ENCODE results near the gene GPR179.

The GPR179 gene

DNA sequence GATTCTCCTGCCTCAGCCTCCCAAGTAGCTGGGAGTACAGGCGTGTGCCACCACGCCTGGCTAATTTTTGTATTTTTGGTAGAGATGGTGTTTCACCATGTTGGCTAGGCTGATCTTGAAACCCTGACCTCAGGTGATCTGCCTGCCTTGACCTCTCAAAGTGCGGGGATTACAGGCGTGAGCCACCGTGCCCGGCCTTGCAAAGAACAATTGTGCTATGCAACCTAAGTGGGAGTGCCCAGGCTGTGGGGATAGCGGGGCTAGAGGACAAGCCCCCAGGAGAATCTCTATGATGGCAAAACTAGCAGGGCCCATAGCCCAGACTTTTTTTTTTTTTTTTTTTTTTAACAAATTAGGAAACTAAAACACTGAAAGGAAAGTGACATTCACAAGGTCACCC lies 2.0 kb upstream of the GPR179 start:
- DNase-seq: no peak

DNA sequence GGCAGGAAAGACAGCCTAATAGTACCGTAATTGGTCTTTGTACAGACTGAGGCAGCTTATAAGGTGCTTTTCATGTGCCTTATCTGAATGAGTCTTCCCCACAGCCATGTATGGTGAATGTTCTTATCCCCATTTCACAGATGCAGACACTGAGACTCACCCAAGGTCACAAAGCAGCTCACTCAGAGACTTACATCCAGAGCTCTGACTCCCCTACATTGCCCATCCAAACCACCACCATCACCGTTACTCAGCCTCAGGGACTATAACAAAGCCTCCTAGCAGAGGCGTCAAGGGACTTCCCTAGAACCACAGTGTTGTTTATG lies 627 bp upstream of the GPR179 start:
- no peak for DNase-seq

DNA sequence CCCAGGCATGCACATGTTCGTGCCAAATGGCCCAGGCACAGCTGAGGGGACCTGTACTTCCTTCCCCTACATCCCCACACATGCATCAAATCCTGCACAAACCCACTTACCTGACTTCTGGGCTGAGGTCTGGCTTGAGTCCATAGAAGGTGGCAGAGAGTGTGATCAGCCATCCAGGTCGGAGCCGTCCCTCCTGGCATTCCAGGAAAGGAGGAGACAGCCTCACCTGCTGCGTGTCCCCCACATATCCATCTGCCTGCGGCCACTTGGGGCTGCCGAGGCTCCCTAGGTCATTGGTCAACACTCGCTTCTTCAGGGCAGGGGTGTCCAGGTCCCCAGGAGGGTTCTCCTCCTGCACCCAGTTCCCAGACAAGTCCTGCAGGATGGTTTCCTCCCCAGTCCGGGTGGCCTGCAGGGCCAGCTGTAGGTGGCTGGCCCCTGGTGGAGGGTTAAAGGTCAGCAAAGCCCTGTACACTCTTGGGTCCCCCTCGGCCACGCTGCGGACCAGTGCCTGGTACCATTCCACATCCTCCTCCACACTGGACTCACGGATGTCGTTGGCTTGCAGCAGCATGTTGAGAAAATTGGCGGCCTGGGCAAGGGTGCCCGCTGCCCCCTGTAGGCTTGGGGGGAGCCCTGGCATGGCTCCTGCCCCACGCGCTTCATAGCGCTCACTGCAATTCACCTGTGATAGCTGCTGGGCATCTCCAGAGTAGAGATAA lies 709 bp downstream of the GPR179 start:
- no peak for DNase-seq

DNA sequence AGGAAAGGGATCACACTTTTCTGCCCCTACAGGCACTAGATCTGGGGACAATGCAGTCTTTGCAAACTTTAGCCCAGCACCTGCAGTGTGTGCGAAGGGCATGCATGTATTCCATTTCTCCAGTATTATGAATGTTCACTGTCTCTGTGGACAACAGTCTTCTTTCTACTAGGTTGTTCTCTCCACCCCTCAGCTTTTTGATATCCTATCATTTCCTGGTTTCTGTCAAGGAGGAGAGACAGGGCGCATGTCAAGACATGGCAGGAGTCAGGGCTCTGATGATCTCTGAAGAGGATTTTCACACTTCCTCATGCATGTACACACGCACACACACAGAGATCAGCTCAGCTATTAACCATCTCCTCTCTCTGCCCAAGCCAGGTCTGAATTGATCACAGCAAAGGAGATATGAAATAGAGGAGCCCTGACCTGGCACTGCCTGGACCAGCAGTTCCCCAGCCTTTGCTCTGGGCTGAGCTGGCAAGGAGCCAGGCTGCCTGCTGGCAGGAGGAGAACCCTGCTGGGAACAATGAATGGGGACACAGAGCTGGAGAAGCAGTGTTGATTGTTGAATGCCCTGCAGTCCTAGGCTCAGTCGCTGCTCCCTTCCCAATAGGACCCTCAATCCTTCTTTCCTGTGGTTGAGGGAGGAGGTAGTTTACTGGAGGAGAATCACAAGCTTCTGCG lies 2.6 kb downstream of the GPR179 start:
- peak; percentile 79 for DNase-seq

DNA sequence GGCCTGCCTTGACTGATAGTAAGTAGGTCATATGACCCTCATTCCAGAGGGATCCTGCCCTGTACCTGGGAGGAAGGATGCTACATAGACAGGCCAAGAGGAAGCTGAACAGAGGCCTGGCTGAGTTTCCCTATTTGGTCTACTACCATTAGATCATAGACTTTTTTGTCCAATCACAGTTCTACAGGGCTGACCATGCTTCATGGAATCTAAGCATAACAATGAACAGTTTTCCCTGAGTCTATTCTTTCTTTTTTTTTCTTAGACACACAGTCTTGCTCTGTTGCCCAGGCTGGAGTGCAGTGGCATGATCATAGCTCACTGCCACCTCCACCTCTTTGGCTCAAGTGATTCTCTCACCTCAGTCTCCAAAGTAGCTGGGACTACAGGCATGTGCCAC lies 3.9 kb downstream of the GPR179 start:
- DNase-seq: no peak

DNA sequence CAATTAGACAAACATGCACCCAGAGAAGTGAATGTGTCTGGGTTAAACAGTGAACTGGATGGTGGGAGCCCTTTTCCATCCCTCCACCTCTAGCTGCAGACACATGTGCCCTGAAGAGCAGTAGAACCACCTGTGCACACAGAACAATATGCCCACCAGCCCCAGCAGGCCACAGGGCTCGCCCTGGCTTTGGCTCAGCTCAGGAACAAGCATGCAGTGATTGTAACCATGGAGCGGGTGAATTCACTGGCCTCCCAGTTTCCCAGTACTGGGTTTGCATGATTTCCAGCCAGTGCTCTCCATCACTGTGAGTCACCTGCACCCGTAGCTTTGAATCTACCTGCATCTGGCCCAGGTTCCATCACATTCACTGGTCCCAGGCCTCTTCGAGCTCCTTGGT lies 5.2 kb downstream of the GPR179 start:
- DNase-seq: no peak

DNA sequence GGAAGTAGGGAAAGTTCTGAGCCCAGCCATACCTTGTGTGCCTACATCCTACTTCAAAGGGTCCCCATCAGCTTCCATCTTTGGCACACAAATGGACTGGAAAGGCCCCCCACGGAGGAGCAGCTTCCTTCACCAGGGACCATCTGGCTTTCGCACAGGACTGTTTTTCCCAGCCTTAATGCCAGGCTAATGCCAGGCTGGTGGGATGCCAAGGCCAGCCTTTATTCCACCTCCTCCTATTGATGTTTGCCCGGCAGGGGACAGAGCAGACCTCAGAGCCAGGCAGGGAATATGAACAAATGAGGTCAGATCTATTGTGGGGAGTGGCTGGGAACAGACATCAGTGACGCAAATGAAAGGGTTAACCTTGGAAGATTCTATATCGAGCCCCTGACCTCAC lies 5.7 kb downstream of the GPR179 start:
- no peak for DNase-seq

DNA sequence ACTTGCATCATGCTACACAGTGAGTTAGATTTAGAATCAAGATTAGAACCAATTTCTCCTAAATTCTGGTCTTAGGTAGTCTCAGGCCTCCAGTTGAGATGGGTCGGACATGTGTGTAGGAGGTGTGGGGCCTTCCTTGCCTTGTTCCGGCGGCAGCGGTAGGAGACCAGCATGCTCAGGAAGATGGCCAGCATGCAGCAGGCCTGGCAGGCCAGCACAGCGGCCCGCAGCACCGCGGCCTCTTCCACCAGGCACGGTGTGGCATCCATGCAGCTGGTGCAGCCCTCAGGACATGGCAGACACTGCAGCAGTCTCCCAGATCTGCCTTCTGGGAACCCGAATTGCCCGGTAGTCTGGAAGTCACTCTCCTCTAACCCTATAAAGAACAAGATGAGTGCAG lies 6.9 kb downstream of the GPR179 start:
- DNase-seq: no peak

DNA sequence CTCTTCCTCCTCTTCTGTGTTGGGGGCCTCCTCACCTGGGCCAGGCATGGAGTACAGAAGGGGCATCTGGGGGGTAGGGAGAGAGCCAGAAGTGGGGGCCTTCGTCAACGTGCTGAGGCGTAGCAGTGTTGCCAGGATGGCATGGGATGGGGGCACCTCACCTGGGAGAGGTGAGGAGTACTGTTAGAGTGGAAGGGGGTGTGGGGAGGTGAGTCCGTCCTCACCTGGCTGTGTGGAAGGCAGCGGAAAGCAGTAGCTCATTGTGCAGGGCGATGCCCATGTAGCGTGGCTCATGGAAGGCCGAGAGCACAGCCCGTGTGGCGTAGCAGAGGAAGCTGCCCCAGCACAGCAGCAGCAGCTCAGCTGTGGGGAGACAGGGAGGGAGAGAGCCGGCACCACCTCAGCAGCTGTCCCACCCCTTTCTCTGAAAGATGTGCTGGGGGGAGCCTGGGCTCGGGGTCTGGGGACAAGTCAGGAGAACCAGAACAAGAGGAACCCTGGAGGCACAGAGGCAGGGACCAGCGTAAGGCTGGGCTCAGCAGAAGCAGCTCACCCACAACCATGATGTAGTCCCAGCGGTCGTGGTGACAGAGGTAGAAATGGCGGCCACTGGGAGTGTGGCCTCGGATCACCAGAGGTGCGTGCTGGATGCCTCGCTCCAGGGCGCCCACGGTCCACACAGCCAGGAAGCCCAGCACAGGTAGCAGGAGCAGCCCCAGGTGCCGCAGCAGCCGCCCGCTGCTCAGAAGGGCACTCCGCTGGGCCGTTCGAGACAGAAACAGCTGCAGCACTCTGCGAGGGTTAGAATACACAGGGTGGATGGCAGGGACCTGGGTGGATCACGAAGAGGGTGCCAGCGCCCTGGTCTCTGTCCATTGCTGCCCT lies 9.0 kb downstream of the GPR179 start:
- DNase-seq: no peak

DNA sequence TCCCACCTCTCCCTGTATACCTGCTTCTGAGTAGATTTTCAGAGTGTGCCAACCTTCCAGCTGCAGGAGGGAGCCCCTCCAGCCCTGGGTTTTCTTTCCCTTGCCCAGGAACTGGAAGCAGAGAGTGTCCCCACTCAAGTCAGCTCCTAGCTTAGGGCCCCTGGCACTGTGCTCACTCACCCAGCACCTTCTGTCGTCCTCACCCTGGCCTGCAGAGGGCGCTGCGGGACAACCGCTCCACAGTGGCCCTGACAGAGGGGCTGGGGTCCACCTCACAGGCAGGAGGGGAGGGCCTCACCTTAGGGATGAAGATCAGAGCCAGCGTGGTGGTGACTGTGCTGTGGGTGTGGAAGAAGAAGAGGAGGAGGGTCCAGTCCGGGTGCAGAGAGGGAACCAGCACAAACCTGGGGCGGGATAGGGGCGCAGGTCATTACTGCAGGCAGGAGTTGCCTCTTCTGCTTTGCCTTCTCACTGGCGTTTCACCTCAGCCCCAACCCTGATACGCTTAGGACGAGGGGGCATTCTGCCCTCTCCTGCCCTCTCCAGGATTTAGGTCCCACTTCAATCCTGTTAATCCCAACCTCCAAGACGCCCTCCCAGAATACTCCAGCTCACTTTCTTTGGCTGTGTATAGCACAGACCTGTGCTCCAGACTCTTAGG lies 10.0 kb downstream of the GPR179 start:
- DNase-seq: no peak

DNA sequence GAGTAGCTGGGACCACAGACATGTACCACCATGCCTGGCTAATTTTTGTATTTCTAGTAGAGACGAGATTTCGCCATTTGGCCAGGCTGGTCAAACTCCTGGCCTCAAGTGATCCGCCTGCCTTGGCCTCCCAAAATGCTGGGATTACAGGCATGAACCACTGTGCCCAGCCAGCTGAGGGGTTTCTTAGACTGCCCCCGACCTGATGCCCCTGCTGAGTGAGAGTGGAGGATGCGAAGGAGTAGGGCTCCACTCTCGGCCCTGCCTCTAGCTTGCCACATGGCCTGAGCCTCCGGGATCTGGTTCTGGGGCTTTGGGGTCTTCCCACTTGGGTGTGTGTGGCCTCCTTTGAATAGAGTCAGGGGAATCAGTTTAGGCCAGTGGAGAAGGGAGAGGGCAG lies 11.0 kb downstream of the GPR179 start:
- no peak for DNase-seq

DNA sequence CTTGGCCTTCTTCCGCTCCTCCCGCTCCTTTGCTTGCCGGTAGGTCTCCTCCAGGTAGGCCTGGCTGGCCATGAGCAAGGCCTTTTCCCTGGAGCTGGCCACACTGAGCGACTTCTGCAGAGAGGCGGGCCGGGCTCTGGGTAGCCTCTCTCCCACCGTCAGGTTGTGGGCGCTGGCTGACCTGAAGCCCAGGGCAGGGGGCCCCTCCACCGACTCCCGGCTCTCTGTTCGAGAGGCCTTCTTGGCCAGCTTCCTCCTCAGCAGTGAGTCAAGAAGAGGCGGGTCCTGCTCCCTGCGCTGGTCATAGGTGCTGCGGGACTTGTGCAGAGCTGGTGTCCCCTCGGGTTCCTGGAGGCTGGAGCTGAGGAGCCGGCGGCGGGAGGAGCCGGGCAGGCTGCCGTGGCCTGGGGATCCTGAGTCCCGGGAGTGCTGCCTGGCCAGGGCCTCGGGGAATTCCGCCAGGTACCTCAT lies 12.8 kb downstream of the GPR179 start:
- no peak for DNase-seq

DNA sequence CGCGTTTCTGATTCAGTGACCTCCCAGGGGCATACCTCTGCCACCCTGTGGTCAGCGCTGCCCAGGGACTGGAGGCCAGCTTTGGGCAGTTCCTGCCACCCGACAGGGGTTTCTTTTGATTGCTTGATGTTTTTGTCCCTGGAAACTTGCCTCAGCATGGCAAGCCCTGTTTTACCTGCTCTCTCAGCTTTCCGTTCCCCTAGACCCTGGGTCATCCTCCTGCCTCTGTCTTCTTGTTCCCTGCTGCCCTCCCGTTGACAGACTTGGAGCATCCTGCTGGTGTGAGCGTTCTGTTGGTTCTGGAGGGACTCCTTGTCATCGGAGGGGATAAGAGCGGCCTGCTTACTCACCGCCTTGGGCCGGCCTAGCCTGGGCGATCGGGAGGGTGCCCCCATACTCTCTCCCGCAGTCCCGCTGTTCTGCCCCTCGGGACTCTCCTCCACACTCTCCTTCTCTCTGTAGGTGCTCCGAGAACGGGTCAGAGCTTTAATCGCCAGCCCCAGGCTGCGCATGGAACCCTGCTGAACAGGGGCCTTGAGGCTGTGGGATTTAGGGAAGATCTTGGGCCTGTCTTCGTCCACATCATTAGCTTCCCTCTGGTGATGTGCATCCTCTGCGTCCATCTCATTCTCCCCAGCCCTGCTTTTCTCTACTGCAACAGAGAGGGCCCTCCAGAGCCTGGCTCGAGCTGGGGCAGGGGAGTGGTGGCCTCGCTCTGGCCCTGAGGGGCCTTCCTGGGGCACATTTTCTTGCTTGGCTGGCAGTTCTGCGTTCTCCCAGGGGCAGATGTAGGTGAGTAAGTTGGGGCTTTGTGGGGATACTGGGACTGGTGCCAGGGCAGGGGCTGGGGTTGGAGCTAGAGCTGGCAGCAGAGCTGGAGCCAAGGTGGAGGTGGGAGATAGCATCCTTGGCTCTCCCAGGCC lies 13.7 kb downstream of the GPR179 start:
- no peak for DNase-seq

DNA sequence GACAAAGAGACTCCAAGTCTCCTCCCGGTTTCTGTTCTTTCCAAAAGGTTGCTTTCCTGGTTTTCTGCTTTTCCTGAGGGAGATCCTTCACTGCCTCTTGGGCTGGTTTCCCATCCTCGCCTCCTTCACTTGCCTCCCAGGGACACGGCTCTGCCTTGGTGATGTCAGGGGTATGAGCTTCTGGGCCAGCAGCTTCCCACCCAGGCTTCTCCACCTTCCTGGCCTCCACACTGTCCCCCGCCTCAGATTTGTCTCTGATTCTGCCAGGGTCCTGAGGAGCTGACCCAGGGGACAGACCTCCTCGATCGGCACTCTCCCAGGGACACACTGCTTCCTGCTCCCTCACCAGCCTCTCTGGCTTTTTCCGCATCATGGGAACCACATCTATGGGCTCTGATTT lies 14.5 kb downstream of the GPR179 start:
- no peak for DNase-seq

DNA sequence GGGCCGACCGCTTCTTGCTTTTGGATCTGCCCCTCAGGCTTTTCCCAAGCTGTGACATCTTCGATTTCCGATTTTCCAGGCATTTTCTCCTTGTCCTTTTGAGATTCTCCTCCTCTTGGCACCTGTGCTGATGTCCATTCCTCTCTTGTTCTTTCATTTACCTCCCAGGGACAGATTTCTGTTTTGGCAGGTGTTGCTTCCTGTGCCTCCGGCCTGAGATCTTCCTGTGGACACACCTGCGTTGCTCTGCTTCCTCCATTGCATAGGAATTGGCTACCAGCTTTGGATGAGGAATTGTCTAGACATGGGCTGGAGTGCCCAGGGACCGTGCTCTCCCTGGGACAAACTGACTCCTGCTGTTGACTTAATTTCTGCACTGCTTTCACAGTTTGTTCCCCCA lies 15.1 kb downstream of the GPR179 start:
- DNase-seq: no peak

DNA sequence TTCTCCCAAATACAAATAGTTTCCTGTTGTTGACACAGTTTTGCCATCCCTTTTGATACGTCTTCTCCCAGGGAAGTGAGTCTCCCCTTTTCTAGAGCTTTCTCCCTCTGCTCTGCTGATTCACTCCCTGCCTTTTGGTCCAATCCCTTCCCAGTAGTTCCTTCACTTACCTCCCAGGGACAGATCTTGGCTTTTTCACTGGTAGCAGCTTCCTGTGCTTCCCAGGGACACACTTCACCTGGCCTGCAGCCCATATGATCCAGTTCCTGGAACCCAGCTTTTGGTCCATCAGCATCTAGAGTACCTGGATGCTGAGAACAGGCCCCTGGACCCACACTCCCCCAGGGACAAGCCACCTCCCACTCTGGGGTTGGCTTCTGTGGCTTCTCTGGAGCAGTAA lies 15.8 kb downstream of the GPR179 start:
- no peak for DNase-seq

DNA sequence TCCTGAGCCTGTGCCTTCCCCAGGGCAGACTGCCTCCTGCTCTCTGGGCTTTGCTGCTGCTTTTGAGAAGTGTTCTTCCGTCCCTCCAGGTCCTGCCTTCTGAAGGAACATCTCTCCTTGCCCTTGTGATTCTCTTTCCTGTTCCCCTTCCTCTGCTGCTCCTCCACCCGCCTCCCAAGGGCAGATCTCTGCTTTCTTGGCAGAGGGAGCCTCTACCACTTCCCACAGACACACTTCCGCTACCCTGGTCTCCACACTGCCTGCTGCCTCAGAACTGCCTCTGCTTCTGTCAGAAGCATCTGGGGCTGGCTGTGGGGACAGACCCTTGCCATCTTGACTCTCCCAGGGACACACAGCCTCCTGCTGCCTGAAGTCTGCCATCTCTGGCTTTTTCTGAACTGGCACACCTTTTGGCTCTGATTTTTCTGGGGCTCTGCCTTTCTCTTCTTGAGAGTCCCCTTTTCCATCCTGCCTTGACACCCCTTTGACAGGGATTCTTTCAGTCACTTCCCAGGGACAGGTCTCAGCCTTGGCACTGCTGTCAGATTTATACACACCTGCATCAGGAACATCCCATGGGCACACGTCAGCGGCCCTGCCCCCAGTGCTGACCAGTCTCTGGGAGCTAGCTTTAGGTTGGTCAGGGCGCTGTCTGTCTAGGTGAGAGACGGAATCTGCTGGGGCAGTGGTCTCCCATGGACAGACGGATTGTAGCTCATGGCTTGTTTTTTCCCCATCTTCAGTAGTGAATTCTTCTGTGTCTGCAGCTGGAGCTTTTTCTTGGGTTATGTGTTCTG lies 16.6 kb downstream of the GPR179 start:
- DNase-seq: no peak

DNA sequence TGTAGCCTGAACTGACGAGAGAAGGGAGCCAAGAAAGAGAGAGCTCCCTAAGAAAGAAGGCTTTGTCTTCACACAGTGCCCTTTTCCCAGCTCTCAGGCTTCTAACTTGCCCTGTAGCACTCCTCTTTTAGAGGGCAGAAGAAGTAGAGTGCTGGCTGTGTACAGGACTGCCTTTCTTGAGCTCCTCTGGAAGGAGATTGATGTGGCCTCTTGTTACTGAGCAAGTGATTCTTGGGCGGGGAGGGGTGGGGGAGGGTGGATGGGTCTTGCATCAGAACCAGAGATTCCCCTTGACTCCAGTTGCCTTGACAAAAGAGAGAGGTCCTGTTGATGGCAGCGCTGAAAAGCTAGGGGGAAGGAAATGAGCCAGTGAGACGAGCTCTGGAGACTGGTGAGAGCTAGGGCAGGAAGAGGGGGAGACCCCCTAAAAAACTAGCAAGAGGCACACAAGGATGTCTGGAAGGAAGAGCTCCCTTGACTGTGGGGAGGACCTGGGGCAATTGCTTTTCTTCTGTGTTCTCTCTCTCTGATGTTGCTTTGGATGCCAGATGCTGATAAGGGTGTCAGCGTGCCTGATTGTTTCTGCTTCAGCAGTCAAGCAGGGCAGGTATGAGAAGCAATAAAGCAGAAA lies 18.4 kb downstream of the GPR179 start:
- peak; percentile 55 for DNase-seq

DNA sequence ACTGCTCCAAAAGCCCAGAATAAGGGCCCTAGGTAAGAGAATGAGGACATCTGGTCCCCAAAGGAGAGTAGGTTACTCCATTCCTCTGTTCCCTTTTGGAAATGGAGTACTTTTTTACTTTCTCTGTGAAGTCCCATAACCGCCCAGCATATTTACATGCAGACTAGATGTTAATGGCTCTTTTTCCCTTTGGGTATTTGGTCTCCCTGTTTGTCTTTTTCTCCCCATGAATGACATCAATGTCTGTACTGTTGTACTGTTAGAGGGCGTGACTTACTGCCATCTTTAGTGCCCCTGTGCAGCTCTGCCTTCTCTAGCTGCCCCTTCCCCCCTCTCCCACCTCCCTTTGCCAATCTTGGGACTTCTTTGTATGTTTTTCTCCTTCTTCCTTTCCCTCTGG lies 19.0 kb downstream of the GPR179 start:
- DNase-seq: no peak

DNA sequence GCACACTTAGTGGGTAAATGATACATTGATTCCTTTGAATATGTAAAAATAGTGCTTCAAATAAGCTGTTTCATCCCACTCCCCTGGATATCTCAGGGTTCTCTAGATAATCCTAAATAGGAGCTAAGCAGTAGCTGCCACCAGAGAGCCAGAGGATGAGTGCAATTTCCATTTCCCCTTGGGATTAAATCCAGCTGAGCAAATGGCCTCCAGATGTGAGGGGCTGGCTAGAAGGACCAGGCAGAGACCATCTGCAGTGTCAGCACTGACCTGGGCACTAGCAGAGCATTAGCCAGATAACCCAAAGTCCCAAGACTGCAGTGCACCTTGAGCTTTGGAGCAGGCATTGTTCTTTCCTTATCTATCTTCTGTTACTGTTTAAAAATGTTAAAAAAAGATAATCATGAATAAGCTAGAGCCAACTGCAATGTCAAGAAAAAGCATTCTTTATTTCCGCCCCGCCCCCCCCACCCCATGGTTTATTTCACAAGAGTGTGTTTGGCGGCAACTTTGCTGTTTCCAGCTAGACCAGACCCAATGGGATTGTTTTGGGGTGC lies 19.5 kb downstream of the GPR179 start:
- no peak for DNase-seq

DNA sequence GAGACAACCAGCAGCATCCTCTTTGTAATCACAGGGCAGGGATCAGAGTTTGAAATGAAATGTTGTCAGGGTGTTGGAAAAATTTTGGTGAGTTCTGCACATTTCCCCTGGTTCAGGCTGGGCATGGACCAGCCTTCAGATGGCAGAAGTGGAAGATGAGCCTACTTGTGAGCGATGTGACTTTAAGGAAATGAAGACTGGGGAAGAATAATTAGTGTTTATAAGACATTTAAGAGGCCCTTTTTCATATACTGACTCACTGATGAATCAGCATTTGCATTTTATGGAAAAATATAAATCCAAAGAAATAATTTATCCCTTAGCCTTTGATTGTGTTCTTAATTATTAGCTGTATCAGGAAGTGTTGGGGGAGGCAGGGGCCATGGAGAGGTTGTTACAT lies 20.9 kb downstream of the GPR179 start:
- DNase-seq: no peak

Measured in retina (tissue), 1 donor.